SK-N-SH (cell line): ENCODE measurements around the gene HOXA1. TPM values are rescaled to one million over a fixed set of nuclear protein-coding genes. Genes with fewer than 3 reads are reported as not detected.

Experiments used
- CTCF ChIA-PET: fragments of 300-600, 350-600 bp; formaldehyde crosslinking; extraction: SDS; loops from one replicate; lab custom pipeline; 2021; lab: Yijun Ruan, JAX
- POLR2A ChIA-PET: fragments of 350-600 bp; sonication (Branson Sonifier 250); formaldehyde crosslinking; extraction: SDS; loops from one replicate; lab custom pipeline; 2020; ENCODE audit warnings: antibody characterized with exemption, inconsistent platforms; lab: Yijun Ruan, JAX
- DNase-seq: peaks from one replicate; pipeline ENCODE4 v3.0.0; 2012
- H2AFZ ChIP-seq: fragments of 200-600 bp; sonication (generic); 2 replicates; pipeline ENCODE4 v1.8.1; 2016; ENCODE audit warnings: antibody characterized with exemption, mild to moderate bottlenecking, low read depth
- H3F3A ChIP-seq: fragments of 200-600 bp; sonication (generic); replicated peaks from 2 replicates; pipeline ENCODE3; 2016; ENCODE audit warnings: antibody characterized with exemption, mild to moderate bottlenecking; ENCODE audit not compliant: insufficient read depth
- H3K27ac ChIP-seq, 2 experiments: fragments of 200-500 bp in 1 of 2; fragments of 200-600 bp in 1 of 2; sonication (Bioruptor generic) in 1 of 2; sonication (generic), shearing (Covaris generic) in 1 of 2; 2 replicates each; pipeline versions ENCODE4 v1.5.1 to v1.6.1; 2014 to 2016; ENCODE audit warnings: low read depth in 2 of 2, inconsistent platforms in 1 of 2, low read length in 1 of 2, mild to moderate bottlenecking in 1 of 2, mixed read lengths in 1 of 2
- H3K27me3 ChIP-seq: fragments of 200-600 bp; sonication (generic), shearing (Covaris generic); 2 replicates; pipeline ENCODE4 v1.6.1; 2016; ENCODE audit warnings: mixed run types; ENCODE audit not compliant: insufficient read depth
- H3K36me3 ChIP-seq, 2 experiments: fragments of 200-500 bp in 1 of 2; fragments of 200-600 bp in 1 of 2; sonication (Bioruptor generic) in 1 of 2; sonication (generic) in 1 of 2; replicated peaks in 1 of 2; 2 replicates each; pipeline versions ENCODE3 to v1.5.1; 2014 to 2016; ENCODE audit warnings: low read length in 1 of 2, mild to moderate bottlenecking in 1 of 2; ENCODE audit not compliant: insufficient read depth in 2 of 2, control insufficient read depth in 1 of 2
- H3K4me1 ChIP-seq, 2 experiments: fragments of 200-500 bp in 1 of 2; fragments of 200-600 bp in 1 of 2; sonication (Bioruptor generic) in 1 of 2; sonication (generic), shearing (Covaris generic) in 1 of 2; 2 replicates each; pipeline versions ENCODE4 v1.5.1 to v1.6.1; 2014 to 2016; ENCODE audit warnings: low read depth in 1 of 2, low read length in 1 of 2, mixed run types in 1 of 2; ENCODE audit not compliant: insufficient read depth in 2 of 2, control insufficient read depth in 1 of 2
- H3K4me2 ChIP-seq: fragments of 200-600 bp; sonication (generic), shearing (Covaris generic); 2 replicates; pipeline ENCODE4 v1.6.1; 2017; ENCODE audit warnings: mixed run types
- H3K4me3 ChIP-seq, 2 experiments: fragments of 200-500 bp in 1 of 2; fragments of 200-600 bp in 1 of 2; sonication (Bioruptor generic) in 1 of 2; sonication (generic), shearing (Covaris generic) in 1 of 2; 2 replicates each; pipeline versions ENCODE4 v1.5.1 to v1.8.1; 2014 to 2016; ENCODE audit warnings: low read depth in 2 of 2, inconsistent platforms in 1 of 2, low read length in 1 of 2, mild to moderate bottlenecking in 1 of 2, mixed read lengths in 1 of 2, moderate library complexity in 1 of 2
- H3K79me2 ChIP-seq: fragments of 200-600 bp; sonication (generic); 2 replicates; pipeline ENCODE4 v1.8.1; 2017; ENCODE audit warnings: mild to moderate bottlenecking; ENCODE audit not compliant: insufficient read depth
- H3K9ac ChIP-seq: fragments of 200-600 bp; sonication (generic); 2 replicates; pipeline ENCODE4 v1.6.1; 2017; ENCODE audit warnings: mixed run types
- H3K9me2 ChIP-seq: fragments of 200-600 bp; sonication (generic); 2 replicates; pipeline ENCODE4 v1.6.1; 2017; ENCODE audit warnings: mixed run types
- H3K9me3 ChIP-seq: fragments of 200-600 bp; sonication (generic); 2 replicates; pipeline ENCODE4 v1.6.1; 2017; ENCODE audit warnings: mixed run types, mild to moderate bottlenecking, moderate library complexity
- H4K20me1 ChIP-seq: fragments of 200-600 bp; sonication (generic); 2 replicates; pipeline ENCODE4 v1.6.1; 2017; ENCODE audit warnings: mild to moderate bottlenecking, mixed run types; ENCODE audit not compliant: insufficient read depth
- FOXM1 ChIP-seq: IDR thresholded peaks from 2 replicates; pipeline ENCODE4 v1.4.0; 2012; ENCODE audit warnings: low read depth, mild to moderate bottlenecking
- GABPA ChIP-seq: IDR thresholded peaks from 2 replicates; pipeline ENCODE4 v1.4.0; 2012; ENCODE audit warnings: low read depth, mild to moderate bottlenecking
- GATA2 ChIP-seq: sonication (generic); formaldehyde crosslinking; IDR thresholded peaks from 2 replicates; pipeline ENCODE4 v1.5.0; 2020; ENCODE audit warnings: mild to moderate bottlenecking, missing genetic modification reagents
- MXI1 ChIP-seq: IDR thresholded peaks from 2 replicates; pipeline ENCODE4 v1.6.1; 2012; ENCODE audit warnings: mild to moderate bottlenecking, low read depth, low read length, improper control_type of control experiment
- POLR2AphosphoS5 ChIP-seq: IDR thresholded peaks from 2 replicates; pipeline ENCODE4 v1.6.1; 2012; ENCODE audit warnings: low read depth, low read length
- RAD21 ChIP-seq: IDR thresholded peaks from 2 replicates; pipeline ENCODE4 v1.6.1; 2012; ENCODE audit warnings: mild to moderate bottlenecking, low read length
- SMC3 ChIP-seq: IDR thresholded peaks from 2 replicates; pipeline ENCODE4 v1.6.1; 2012; ENCODE audit warnings: low read depth, low read length, improper control_type of control experiment
- TCF12 ChIP-seq: IDR thresholded peaks from 2 replicates; pipeline ENCODE4 v1.4.0; 2012
- WGBS: methylation state at CpG from one replicate; pipeline ENCODE4 v1.1.6; 2017; ENCODE audit warnings: low lambda C conversion rate; 5-methylcytosine and 5-hydroxymethylcytosine counted together
- polyA plus RNA-seq, 3 experiments: library from polyadenylated mRNA; depleted of rRNA; stranded (reverse); fragments of >200 nt; gene quantifications; 2 replicates each; pipeline ENCODE4 v1.2.3, GENCODE V29; 2012
- TF ChIP-seq, protein P1 (sequence below): fragments of 200-600 bp; sonication (generic); IDR thresholded peaks from 2 replicates; pipeline ENCODE4 v1.6.1; 2017; ENCODE audit warnings: antibody characterized with exemption, mild to moderate bottlenecking, moderate library complexity
- TF ChIP-seq, protein P2 (sequence below): IDR thresholded peaks from 2 replicates; pipeline ENCODE4 v1.6.1; 2012; ENCODE audit warnings: mild to moderate bottlenecking, low read depth, low read length, moderate library complexity
- TF ChIP-seq, protein P3 (sequence below): IDR thresholded peaks from 2 replicates; pipeline ENCODE4 v1.4.0; 2012; ENCODE audit warnings: low read depth, borderline replicate concordance
- TF ChIP-seq, protein P4 (sequence below): IDR thresholded peaks from 2 replicates; pipeline ENCODE4; 2012
- TF ChIP-seq, protein P5 (sequence below): IDR thresholded peaks from 2 replicates; pipeline ENCODE4 v1.4.0; 2012; ENCODE audit warnings: low read depth, borderline replicate concordance

Gene HOXA1
- polyA plus RNA-seq, 1 of the 3 experiments (the other 2 are of a cell fraction), result not detected

DNA sequence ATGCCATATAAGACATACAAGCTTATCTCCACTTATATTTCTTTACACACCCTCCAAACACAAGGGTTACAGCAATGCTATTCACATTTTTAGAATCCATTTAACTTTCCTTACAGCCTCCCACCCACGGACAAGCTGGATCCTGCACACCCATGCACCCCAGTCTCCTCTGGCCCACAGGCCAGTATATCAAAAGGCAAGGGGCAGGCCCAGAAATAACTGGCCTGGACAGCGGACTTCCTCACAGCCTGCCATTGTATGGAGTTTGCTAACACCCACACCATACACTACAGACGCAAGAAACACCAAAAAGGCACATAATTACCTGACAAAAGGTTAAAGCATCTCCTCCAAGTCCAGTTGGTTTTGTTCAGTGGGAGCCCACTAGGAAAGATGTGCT, 22.8 kb upstream of the HOXA1 start:
- H3K36me3 ChIP-seq, result no peaks in the 10 kb centered on the region
- no peaks in the 10 kb centered on the region for H4K20me1 ChIP-seq
- no peak overlapping the region for H3K4me2 ChIP-seq
- H3K9me3 ChIP-seq, result no peaks in the 10 kb centered on the region
- peaks cover 96% of the 10 kb centered on the region for H3K27me3 ChIP-seq
- TF ChIP-seq, protein P1, sequence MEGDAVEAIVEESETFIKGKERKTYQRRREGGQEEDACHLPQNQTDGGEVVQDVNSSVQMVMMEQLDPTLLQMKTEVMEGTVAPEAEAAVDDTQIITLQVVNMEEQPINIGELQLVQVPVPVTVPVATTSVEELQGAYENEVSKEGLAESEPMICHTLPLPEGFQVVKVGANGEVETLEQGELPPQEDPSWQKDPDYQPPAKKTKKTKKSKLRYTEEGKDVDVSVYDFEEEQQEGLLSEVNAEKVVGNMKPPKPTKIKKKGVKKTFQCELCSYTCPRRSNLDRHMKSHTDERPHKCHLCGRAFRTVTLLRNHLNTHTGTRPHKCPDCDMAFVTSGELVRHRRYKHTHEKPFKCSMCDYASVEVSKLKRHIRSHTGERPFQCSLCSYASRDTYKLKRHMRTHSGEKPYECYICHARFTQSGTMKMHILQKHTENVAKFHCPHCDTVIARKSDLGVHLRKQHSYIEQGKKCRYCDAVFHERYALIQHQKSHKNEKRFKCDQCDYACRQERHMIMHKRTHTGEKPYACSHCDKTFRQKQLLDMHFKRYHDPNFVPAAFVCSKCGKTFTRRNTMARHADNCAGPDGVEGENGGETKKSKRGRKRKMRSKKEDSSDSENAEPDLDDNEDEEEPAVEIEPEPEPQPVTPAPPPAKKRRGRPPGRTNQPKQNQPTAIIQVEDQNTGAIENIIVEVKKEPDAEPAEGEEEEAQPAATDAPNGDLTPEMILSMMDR, result no peak
- TF ChIP-seq POLR2AphosphoS5 (no peak), SMC3 (no peak), RAD21 (no peak), MXI1 (no peak), FOXM1 (no peak), GABPA (no peak), GATA2 (no peak), TCF12 (no peak)
- TF ChIP-seq, protein P2, sequence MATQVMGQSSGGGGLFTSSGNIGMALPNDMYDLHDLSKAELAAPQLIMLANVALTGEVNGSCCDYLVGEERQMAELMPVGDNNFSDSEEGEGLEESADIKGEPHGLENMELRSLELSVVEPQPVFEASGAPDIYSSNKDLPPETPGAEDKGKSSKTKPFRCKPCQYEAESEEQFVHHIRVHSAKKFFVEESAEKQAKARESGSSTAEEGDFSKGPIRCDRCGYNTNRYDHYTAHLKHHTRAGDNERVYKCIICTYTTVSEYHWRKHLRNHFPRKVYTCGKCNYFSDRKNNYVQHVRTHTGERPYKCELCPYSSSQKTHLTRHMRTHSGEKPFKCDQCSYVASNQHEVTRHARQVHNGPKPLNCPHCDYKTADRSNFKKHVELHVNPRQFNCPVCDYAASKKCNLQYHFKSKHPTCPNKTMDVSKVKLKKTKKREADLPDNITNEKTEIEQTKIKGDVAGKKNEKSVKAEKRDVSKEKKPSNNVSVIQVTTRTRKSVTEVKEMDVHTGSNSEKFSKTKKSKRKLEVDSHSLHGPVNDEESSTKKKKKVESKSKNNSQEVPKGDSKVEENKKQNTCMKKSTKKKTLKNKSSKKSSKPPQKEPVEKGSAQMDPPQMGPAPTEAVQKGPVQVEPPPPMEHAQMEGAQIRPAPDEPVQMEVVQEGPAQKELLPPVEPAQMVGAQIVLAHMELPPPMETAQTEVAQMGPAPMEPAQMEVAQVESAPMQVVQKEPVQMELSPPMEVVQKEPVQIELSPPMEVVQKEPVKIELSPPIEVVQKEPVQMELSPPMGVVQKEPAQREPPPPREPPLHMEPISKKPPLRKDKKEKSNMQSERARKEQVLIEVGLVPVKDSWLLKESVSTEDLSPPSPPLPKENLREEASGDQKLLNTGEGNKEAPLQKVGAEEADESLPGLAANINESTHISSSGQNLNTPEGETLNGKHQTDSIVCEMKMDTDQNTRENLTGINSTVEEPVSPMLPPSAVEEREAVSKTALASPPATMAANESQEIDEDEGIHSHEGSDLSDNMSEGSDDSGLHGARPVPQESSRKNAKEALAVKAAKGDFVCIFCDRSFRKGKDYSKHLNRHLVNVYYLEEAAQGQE, result no peak
- TF ChIP-seq, protein P3, sequence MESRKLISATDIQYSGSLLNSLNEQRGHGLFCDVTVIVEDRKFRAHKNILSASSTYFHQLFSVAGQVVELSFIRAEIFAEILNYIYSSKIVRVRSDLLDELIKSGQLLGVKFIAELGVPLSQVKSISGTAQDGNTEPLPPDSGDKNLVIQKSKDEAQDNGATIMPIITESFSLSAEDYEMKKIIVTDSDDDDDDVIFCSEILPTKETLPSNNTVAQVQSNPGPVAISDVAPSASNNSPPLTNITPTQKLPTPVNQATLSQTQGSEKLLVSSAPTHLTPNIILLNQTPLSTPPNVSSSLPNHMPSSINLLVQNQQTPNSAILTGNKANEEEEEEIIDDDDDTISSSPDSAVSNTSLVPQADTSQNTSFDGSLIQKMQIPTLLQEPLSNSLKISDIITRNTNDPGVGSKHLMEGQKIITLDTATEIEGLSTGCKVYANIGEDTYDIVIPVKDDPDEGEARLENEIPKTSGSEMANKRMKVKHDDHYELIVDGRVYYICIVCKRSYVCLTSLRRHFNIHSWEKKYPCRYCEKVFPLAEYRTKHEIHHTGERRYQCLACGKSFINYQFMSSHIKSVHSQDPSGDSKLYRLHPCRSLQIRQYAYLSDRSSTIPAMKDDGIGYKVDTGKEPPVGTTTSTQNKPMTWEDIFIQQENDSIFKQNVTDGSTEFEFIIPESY, result no peak
- TF ChIP-seq, protein P4, sequence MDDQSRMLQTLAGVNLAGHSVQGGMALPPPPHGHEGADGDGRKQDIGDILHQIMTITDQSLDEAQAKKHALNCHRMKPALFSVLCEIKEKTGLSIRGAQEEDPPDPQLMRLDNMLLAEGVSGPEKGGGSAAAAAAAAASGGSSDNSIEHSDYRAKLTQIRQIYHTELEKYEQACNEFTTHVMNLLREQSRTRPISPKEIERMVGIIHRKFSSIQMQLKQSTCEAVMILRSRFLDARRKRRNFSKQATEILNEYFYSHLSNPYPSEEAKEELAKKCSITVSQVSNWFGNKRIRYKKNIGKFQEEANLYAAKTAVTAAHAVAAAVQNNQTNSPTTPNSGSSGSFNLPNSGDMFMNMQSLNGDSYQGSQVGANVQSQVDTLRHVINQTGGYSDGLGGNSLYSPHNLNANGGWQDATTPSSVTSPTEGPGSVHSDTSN, result no peak
- TF ChIP-seq, protein P5, sequence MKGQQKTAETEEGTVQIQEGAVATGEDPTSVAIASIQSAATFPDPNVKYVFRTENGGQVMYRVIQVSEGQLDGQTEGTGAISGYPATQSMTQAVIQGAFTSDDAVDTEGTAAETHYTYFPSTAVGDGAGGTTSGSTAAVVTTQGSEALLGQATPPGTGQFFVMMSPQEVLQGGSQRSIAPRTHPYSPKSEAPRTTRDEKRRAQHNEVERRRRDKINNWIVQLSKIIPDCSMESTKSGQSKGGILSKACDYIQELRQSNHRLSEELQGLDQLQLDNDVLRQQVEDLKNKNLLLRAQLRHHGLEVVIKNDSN, result no peak
- H3F3A ChIP-seq, result no peaks in the 10 kb centered on the region
- H3K79me2 ChIP-seq, result no peaks in the 10 kb centered on the region
- H2AFZ ChIP-seq, result no peak overlapping the region
- ChIA-PET CTCF (interaction anchor here (0.6 to 2.9 kb wide), 3 partner anchors 13 to 459 kb away, joined by 3 to 9 read pairs (median 3); partner anchors contain the start of gene HOXA5), POLR2A (no interaction called here)
- H3K27ac ChIP-seq, result no peak overlapping the region
- H3K9me2 ChIP-seq, result no peaks in the 10 kb centered on the region
- no peaks in the 10 kb centered on the region for H3K4me1 ChIP-seq
- H3K4me3 ChIP-seq, result no peak overlapping the region
- H3K9ac ChIP-seq, result no peak overlapping the region
- 2% methylated on average over 3 of the region's 3 CpGs for WGBS
- DNase-seq, result no peak
